ENCODE measurements around the gene PAGE2B. TPM values are rescaled to one million over a fixed set of nuclear protein-coding genes. Genes with fewer than 3 reads are reported as not detected.
"Not testable (repeated sequence)": the region's sequence is repeated elsewhere in the genome, so short reads cannot be mapped to it uniquely, and the experiment has no call there.

The PAGE2B gene
- total RNA-seq, 2 donors from 2014 or later = not detected

DNA sequence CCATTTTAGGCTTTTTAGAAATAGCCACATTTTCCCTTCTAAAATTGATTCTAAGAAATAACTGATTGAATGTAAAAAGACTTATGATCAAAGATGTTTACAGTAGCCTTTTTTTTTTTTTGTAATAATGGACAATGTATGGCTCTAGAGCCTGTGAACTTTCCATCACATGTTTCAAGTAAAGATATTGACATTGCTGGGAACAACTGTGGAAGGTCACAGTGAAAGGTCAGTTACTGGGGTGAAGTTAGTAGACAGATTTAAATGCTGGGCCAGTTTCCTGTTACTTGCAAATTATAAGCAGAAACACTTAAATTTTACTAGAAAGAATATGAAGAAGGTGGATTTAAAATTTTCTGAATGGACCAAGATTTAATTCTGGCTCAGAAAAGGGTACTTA is 32.4 kb downstream of the PAGE2B start:
- H3K27me3 ChIP-seq = no peaks in the 10 kb centered on the region
- intact Hi-C loops (cut with DNase I) = no loop called here
- no peak for ATAC-seq
- no peaks in the 10 kb centered on the region for H3K9me3 ChIP-seq
- no peak overlapping the region for H3K4me3 ChIP-seq
- TF ChIP-seq, protein P1, sequence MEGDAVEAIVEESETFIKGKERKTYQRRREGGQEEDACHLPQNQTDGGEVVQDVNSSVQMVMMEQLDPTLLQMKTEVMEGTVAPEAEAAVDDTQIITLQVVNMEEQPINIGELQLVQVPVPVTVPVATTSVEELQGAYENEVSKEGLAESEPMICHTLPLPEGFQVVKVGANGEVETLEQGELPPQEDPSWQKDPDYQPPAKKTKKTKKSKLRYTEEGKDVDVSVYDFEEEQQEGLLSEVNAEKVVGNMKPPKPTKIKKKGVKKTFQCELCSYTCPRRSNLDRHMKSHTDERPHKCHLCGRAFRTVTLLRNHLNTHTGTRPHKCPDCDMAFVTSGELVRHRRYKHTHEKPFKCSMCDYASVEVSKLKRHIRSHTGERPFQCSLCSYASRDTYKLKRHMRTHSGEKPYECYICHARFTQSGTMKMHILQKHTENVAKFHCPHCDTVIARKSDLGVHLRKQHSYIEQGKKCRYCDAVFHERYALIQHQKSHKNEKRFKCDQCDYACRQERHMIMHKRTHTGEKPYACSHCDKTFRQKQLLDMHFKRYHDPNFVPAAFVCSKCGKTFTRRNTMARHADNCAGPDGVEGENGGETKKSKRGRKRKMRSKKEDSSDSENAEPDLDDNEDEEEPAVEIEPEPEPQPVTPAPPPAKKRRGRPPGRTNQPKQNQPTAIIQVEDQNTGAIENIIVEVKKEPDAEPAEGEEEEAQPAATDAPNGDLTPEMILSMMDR (IDR thresholded peaks at IDR 0.05) = no peak
- TF ChIP-seq POLR2A (IDR thresholded peaks at IDR 0.05) = no peak
- H3K4me1 ChIP-seq = no peaks in the 10 kb centered on the region
- no peaks in the 10 kb centered on the region for H3K36me3 ChIP-seq (replicated peaks in 1 of 2; ENCODE audit: insufficient read depth in 1 of 2, low read depth in 2 of 2)
- DNase-seq = no peak
- no peak overlapping the region for H3K27ac ChIP-seq

GRCh38 chrX:55107911-55108310 is 33.1 kb downstream of the PAGE2B start:
- H3K4me3 ChIP-seq = no peak overlapping the region
- no peak for ATAC-seq
- H3K36me3 ChIP-seq (replicated peaks in 1 of 2; ENCODE audit: insufficient read depth in 1 of 2, low read depth in 2 of 2) = no peaks in the 10 kb centered on the region
- H3K27ac ChIP-seq = no peak overlapping the region
- intact Hi-C loops (cut with DNase I) = no loop called here
- H3K9me3 ChIP-seq = no peaks in the 10 kb centered on the region
- no peaks in the 10 kb centered on the region for H3K4me1 ChIP-seq
- WGBS, 2 donors = 0 to 42% methylated on average over 1 to 2 of the region's 2 CpGs
- TF ChIP-seq POLR2A (IDR thresholded peaks at IDR 0.05) = no peak
- TF ChIP-seq, protein P1 (IDR thresholded peaks at IDR 0.05) = no peak
- no peak for DNase-seq
- H3K27me3 ChIP-seq = no peaks in the 10 kb centered on the region

- H3K27ac ChIP-seq = peak overlapping the region in 2 of 4 donors; percentile 50 to 63
- 48 to 53% methylated on average over 5 to 7 of the region's 7 CpGs for WGBS, 2 donors
These were observed 34.5 kb downstream of the PAGE2B start for GRCh38 chrX:55109306-55109705.

DNA sequence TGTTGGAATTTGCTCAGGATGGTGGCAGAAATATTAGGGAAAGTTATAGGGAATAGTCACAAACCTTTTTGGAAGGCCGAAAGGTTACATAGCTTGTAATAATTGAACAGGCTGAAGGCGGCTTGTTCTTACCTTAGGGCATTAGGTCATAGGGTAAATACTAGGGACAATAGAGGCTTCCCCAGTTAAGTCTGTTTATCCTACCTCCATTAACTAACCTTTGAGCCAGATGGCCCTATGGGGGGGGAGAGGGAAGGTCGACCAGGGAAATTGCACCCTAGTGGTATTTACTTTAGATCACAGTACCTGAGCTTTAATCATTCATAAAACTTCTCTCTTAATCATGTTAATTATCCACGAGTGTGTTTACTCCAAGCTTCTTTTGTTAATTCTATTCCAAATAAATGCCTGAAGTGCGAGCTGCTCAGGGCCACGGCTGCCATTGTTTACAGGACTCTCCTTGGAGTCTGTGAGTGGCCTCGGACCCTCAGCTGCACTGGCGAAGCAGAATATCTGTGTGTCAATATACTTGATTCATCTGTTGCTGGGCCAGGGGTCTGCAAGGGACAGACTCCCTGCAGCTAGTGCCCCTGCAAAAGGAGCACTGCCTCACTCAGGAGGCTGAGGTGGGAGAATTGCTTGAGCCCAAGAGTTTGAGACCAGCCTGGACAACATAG is 36.9 kb downstream of the PAGE2B start:
- H3K9me3 ChIP-seq = no peaks in the 10 kb centered on the region
- no peak for DNase-seq
- H3K4me3 ChIP-seq = no peak overlapping the region
- no peak overlapping the region for H3K27ac ChIP-seq
- intact Hi-C loops (cut with DNase I) = no loop called here
- ATAC-seq = no peak
- H3K4me1 ChIP-seq = no peaks in the 10 kb centered on the region
- TF ChIP-seq POLR2A (IDR thresholded peaks at IDR 0.05) = no peak
- TF ChIP-seq, protein P1 (IDR thresholded peaks at IDR 0.05) = no peak
- 37 to 40% methylated on average over 7 to 8 of the region's 8 CpGs for WGBS, 2 donors
- no peaks in the 10 kb centered on the region for H3K36me3 ChIP-seq (replicated peaks in 1 of 2; ENCODE audit: insufficient read depth in 1 of 2, low read depth in 2 of 2)
- no peaks in the 10 kb centered on the region for H3K27me3 ChIP-seq

More at GRCh38 chrX:55109306-55109705, 34.5 kb downstream of the PAGE2B start:
- no peaks in the 10 kb centered on the region for H3K36me3 ChIP-seq (replicated peaks in 1 of 2; ENCODE audit: insufficient read depth in 1 of 2, low read depth in 2 of 2)
- TF ChIP-seq, protein P1 (IDR thresholded peaks at IDR 0.05) = no peak
- TF ChIP-seq POLR2A (IDR thresholded peaks at IDR 0.05) = no peak
- peak in 1 of 4 donors; percentile 2 for DNase-seq
- intact Hi-C loops (cut with DNase I) = no loop called here
- no peaks in the 10 kb centered on the region for H3K9me3 ChIP-seq
- no peak overlapping the region for H3K4me3 ChIP-seq
- no peaks in the 10 kb centered on the region for H3K4me1 ChIP-seq
- peak; percentile 38 for ATAC-seq
- no peaks in the 10 kb centered on the region for H3K27me3 ChIP-seq

GRCh38 chrX:55116589-55116988 is 41.8 kb downstream of the PAGE2B start:
- H3K4me3 ChIP-seq; H3K36me3 ChIP-seq (replicated peaks in 1 of 2; ENCODE audit: insufficient read depth in 1 of 2, low read depth in 2 of 2); intact Hi-C loops (cut with DNase I): not testable (repeated sequence)

More at GRCh38 chrX:55116589-55116988, 41.8 kb downstream of the PAGE2B start:
- not testable (repeated sequence) for H3K9me3 ChIP-seq, H3K27ac ChIP-seq, DNase-seq, H3K4me1 ChIP-seq, ATAC-seq, H3K27me3 ChIP-seq
- WGBS, 2 donors = 53 to 63% methylated on average over 7 of the region's 7 CpGs
